Fibroblast of pulmonary artery (primary cell): ENCODE data around the gene NSUN5.

Source experiments
- DNase-seq: peaks from one replicate; pipeline ENCODE4 v3.0.0-alpha.2; 2010; ENCODE audit warnings: low read depth
- H3K4me3 ChIP-seq: replicated peaks from 2 replicates; pipeline ENCODE4 v1.5.1; 2011; ENCODE audit warnings: low read depth, mild to moderate bottlenecking, control low read depth, low read length, moderate library complexity
- TF ChIP-seq, protein P1 (sequence below): IDR thresholded peaks from 2 replicates; pipeline ENCODE4 v1.5.1; 2011; ENCODE audit warnings: mild to moderate bottlenecking, control low read depth, low read length, inconsistent platforms; ENCODE audit errors: missing control alignments

NSUN5 gene

DNA sequence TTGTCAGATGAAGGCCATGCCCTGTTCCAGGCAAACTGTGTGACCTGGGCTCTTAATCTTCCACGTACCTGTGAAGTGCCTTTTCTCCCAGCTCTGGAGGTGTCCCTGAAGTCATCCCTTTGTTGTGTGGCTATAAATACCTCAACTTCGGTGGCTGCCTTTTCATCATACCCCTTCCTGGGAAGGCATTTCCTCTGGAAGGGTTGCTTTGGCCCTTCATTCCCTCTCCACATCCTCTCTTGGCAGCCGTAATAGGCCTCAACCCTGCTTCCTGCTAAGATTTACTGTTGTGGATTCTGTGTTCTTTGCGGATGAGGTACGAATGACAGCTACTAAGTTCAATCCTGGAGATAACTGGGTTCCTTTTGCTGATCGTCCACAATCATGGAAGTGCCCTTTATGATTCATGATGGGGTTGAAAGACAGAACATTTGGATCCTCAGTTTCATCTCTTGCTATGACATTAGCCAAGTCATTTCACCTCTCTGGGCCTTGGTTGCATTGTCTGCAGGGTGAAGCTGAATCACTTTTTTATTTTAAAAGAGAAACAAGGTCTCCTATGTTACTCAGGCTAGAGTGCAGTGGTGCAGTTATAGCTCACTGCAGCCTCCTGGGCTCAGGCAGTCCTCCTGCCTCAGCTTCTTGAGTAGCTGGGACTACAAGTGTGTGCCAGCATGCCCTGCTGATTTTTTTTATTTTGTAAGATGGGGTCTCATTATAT is 43.0 kb upstream of the NSUN5 start:
- TF ChIP-seq, protein P1, sequence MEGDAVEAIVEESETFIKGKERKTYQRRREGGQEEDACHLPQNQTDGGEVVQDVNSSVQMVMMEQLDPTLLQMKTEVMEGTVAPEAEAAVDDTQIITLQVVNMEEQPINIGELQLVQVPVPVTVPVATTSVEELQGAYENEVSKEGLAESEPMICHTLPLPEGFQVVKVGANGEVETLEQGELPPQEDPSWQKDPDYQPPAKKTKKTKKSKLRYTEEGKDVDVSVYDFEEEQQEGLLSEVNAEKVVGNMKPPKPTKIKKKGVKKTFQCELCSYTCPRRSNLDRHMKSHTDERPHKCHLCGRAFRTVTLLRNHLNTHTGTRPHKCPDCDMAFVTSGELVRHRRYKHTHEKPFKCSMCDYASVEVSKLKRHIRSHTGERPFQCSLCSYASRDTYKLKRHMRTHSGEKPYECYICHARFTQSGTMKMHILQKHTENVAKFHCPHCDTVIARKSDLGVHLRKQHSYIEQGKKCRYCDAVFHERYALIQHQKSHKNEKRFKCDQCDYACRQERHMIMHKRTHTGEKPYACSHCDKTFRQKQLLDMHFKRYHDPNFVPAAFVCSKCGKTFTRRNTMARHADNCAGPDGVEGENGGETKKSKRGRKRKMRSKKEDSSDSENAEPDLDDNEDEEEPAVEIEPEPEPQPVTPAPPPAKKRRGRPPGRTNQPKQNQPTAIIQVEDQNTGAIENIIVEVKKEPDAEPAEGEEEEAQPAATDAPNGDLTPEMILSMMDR = no peak
- peak; percentile 31 for DNase-seq
- no peak overlapping the region for H3K4me3 ChIP-seq

DNA sequence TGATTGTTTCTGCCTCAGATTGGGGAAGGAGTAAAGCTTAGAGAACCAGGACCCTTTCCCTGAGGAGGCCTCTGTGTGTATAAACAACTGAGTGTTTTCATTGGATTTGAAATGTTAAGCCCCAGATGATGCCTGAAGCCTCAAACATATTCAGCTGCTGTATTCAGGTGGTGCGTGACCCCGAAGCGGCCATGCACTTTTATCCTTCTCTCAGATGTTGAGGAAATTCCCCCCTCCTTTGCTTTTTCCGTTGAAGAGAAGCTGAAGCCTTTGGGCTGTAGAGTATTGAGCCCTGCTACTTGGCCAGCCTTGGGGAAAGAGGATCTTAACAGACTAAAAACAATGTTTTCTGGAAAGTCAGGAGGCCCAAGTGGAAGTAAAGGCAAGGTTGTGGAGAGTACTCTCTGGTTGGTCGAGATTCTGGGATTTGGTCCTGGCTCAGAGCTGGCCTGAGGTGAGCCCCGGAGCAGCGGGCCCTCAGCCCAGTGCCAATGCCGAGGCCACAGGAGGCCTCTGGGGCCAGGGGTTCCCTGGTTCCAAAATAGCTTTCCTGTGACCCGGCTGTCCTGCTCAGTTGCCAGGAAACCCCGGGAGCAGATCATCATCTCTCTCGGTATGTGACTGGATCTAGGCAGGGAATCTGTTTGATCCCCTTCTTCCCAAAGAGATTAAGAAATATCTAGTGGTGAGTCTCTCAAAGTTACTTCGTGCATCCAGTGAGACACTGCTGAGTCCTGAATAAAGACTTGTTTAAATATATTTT is 41.9 kb upstream of the NSUN5 start:
- DNase-seq = no peak
- no peak overlapping the region for H3K4me3 ChIP-seq
- TF ChIP-seq, protein P1 = no peak

DNA sequence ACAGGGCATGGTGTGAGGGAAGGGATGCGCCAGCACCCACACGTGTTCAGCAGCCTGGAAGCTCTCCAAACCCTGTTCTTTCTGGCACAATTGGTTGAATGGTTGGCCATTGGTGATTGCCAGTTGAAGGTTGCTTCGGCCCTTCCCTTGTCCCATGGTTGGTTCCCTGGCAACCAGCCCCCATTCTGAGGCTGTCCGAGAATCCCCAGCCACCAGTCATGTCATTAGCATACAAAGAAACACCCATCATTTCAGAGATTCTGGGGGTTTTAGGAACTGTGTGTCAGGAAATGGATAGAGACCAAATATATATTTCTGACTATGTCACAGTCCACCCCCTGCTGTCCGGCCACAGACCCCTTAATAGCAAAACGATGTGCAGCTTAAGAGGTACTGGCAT is 41.1 kb upstream of the NSUN5 start:
- DNase-seq = no peak
- TF ChIP-seq, protein P1 = no peak
- H3K4me3 ChIP-seq = no peak overlapping the region

GRCh38 chr7:73345951-73346350 is 37.3 kb upstream of the NSUN5 start:
- no peak for DNase-seq
- no peak overlapping the region for H3K4me3 ChIP-seq
- TF ChIP-seq, protein P1 = no peak

DNA sequence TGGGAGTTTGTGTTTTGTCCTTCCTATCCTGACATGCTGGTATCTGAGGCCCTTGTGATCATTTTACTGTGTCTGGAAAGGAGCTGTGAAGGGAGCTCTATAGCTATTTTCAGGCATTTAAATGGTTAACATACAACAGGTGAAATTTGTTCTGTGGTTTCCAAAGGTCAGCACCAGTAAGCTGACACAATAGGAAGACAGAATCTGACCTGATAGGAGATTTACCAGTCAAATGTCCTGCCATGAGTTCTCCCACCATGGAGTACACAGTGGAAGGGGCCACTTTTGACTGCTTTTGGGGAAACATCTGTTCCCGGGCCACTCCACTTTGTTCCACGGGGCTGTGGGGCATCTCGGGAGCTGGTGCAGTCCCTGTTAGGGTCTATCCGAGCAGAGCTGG is 36.9 kb upstream of the NSUN5 start:
- TF ChIP-seq, protein P1 = no peak
- no peak for DNase-seq

GRCh38 chr7:73343671-73344380 is 35.2 kb upstream of the NSUN5 start:
- no peak overlapping the region for H3K4me3 ChIP-seq
- TF ChIP-seq, protein P1 = no peak
- no peak for DNase-seq

More for the DNA sequence above, 36.9 kb upstream of the NSUN5 start:
- no peak overlapping the region for H3K4me3 ChIP-seq
